Eye (tissue), 1 donor: ENCODE measurements around the gene SMAD4.
"Not testable (repeated sequence)": the region's sequence is repeated elsewhere in the genome, so short reads cannot be mapped to it uniquely, and the experiment has no call there.

Source experiments
- DNase-seq: peaks from one replicate; pipeline ENCODE4 v3.0.0-alpha.2; 2015

SMAD4 gene

GRCh38 chr18:51029694-51030536 lies at the start of gene SMAD4:
Gene SMAD4, plus strand, starts transcription at chr18:51030213. Its CDS starts 16,834 bp downstream, at chr18:51047047.
- peak; percentile 99 for DNase-seq

GRCh38 chr18:50981381-50981780 lies 48.6 kb upstream of the SMAD4 start:
- no peak for DNase-seq

GRCh38 chr18:50982086-50982801 lies 47.8 kb upstream of the SMAD4 start:
- DNase-seq, result no peak

GRCh38 chr18:50982802-50983179 lies 47.2 kb upstream of the SMAD4 start:
- DNase-seq, result no peak

DNA sequence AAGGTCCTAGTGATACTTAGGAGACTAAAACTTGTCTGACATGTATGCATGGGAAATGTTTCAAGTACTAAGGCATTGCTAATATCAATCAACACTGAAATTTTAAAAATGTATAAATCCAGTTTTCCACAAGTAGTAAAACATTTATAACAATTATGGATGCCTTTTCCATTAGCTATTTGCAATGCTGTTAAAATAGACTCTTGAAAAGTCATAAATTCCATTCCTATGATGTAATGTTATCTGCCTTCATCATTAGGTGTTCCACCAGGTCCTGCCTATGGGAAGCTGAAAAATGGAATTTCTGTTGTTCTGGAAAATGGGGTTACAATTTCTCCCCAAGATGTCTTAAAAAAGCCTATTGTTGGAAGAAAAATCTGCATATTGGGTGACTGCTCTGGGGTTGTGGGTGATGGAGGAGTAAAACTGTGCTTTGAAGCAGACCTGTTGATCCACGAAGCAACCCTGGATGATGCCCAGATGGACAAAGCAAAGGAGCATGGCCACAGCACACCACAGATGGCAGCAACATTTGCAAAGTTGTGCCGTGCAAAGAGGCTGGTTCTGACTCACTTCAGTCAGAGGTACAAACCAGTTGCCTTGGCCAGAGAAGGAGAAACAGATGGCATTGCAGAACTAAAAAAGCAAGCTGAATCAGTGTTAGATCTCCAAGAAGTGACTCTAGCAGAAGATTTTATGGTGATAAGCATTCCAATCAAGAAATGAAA lies 43.5 kb upstream of the SMAD4 start:
- DNase-seq, result no peak

GRCh38 chr18:50987261-50987660 lies 42.8 kb upstream of the SMAD4 start:
- DNase-seq, result no peak

GRCh38 chr18:50989711-50990110 lies 40.3 kb upstream of the SMAD4 start:
- no peak for DNase-seq

- peak; percentile 27 for DNase-seq
These were observed 37.7 kb upstream of the SMAD4 start for GRCh38 chr18:50992351-50992762.

DNA sequence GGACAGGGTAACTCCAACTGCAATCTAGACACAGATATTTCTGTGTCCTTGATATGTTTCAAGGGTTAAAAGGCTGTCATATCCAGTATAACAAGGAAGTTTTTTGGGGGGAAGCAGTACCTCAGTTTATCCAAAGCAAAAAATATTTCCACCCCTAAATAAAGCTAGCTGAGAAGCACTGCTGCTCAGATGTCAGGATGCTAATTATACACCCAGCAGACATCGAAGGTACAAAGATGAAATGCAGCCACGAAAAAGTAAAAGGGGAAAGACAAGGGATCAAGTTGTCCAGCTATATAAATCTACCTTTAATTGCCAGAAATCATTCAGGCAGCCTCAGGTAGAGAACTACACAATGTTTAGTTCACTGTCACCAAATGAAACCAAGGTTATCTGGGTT lies 36.0 kb upstream of the SMAD4 start:
- no peak for DNase-seq

DNA sequence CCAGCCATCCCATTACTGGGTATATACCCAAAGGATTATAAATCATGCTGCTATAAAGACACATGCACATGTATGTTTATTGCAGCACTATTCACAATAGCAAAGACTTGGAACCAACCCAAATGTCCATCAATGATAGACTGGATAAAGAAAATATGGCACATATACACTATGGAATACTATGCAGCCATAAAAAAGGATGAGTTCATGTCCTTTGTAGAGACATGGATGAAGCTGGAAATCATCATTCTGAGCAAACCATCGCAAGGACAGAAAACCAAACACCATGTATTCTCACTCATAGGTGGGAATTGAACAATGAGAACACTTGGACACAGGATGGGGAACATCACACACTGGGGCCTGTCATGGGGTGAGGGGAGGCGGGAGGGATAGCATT lies 26.8 kb upstream of the SMAD4 start:
- DNase-seq, result not testable (repeated sequence)

DNA sequence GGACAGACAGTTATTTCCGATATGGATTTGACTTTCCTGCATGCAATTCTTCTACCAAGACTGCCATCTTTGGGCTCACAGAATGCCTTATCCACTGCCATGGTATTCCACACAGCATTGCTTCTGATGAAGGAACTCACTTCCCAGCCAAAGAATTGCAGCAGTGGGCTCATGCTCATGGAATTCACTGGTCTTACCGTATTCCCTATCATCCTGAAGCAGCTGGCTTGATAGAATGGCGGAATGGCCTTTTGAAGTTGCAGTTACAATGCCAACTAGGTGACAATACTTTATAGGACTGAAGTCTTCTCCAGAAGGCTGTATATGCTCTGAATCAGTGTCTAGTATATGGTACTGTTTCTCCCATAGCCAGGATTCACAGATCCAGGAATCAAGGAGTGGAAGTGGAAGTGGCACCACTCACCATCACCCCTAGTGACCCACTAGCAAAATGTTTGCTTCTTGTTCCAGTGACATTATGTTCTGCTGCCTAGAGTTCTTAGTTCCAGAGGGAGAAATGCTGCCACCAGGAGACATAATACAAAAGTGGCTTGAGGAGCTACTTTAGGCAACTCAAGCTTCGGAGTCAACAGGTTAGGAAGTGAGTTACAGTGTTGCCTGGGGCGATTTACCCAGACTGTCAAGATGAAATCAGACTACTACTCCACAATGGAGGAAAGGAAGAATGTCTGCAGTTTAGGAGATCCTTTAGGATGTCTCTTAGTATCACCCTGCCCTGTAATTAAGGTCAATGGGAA lies 23.8 kb upstream of the SMAD4 start:
- DNase-seq, result no peak

- no peak for DNase-seq
These were observed 22.8 kb upstream of the SMAD4 start for GRCh38 chr18:51006948-51007789.

DNA sequence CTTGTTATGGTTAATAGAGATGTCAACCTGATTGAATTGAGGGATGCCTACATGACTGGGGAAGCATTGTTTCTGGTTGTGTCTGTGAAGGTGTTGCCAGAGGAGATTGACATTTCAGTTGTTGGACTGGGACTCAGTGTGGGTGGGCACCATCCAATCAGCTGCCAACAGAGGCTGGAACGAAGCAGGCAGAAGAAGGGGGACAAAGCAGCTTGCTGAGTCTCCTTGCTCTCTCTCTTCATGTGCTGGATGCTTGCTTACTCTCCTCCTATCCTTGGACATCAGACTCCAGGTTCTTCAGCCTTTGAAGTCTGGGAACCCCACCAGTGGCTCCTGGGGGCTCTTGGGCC lies 22.2 kb upstream of the SMAD4 start:
- DNase-seq, result peak; percentile 50

DNA sequence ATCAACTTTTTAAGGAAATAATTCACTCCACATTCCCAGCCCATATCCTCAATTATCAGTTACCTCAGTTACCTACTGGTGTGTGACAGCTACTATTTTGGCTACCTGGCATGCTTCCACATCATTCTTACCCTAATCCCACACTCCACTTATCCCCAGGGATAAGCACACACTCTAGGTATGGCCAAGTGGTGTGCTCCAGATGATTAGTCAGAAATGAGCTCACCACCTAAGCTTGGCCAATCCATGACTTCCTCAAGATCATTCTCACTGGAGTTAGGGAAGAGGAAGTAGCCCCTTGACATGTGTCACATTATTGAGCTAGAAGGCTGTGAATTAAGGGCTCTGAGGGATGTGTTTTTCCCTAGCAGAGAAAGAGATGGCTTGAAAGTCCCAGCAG lies 20.9 kb upstream of the SMAD4 start:
- DNase-seq, result no peak

DNA sequence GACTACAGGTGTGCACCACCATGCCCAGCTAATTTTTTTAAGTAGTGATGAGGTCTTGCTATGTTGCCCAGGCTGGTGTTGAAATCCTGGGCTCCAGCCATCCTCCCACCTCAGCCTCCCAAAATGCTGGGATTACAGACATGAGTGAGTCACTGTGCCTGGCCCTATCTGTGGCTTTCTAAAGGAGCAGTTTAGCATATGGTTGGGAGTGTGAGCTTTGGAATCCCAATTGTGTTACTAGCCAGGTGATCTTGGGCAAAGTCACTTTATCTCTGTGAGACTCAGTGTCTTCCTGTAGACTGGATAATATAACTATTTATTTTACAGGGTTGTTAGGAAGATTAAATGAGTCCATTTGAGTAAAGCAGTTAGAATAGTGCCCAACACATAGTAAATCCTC lies 19.8 kb upstream of the SMAD4 start:
- DNase-seq, result no peak

DNA sequence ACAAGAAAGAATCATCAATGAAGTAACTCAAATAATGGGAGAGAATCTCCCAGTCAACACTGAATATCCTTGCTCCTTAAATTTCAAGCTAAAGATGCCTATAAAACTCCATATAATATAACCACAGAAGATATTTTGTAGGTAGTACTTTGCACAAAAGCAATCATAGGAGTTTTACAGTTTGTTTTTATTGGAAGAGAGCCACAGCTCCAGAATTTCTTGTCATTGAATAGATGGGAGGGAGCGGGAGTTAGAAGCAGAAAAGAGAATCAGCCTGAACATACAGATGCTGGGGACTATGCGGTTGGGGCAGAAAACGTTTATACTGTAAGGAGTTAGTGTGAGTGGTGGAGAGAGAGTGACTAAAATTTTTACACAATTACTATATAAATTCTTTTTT lies 18.3 kb upstream of the SMAD4 start:
- no peak for DNase-seq

GRCh38 chr18:51012441-51012840 lies 17.6 kb upstream of the SMAD4 start:
- no peak for DNase-seq

- no peak for DNase-seq
These were observed 16.8 kb upstream of the SMAD4 start for GRCh38 chr18:51013259-51013658.

DNA sequence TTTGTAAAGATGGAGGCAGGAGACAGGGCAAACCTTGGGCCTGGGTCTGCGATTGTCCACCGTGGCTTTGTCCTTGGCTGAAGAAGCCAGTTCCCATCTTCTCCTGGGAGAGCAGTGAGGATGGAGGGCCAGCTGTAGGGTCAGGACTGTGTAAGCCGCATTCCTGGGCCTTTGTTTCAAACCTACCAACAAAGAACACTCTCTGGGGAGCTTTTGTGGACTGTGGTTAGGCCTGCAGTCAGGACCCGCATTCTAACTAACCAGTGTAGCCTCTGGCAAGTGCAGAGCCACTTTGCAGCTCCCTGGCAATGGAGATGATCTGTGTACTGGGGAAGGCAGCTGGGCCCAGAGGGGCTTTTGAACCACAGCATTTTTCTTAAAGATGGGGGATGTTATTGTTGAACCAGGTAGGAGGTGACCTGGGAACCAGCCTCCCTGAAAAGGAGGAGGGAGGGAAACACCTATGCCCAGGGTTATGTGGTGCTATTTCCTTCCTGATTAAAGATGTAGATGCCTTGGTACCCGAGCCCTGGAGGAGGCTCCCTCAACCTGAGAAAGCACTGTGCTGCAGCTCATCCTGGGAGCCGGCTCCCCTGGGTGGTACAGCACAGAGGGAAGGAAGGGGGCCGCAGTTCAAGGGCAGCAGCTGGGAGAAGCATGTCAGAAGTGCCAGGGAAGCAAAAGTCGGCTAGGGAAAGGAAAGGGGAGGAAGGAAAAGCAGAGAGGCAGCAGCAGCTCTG lies 12.7 kb upstream of the SMAD4 start:
- peak; percentile 32 for DNase-seq

GRCh38 chr18:51020536-51020935 lies 9.5 kb upstream of the SMAD4 start:
- DNase-seq, result no peak
